Rectal smooth muscle tissue (tissue), 1 donor: ENCODE data around the gene RPL11.
"Not testable (repeated sequence)": the region's sequence is repeated elsewhere in the genome, so short reads cannot be mapped to it uniquely, and the experiment has no call there.

ENCODE experiments used
- H3K27ac ChIP-seq: one replicate; pipeline ENCODE4 v1.7.0; 2013; ENCODE audit warnings: low read depth, low read length, inconsistent platforms
- H3K27me3 ChIP-seq: one replicate; pipeline ENCODE4 v1.7.0; 2013; ENCODE audit warnings: low read length; ENCODE audit not compliant: control insufficient read depth, insufficient read depth
- H3K36me3 ChIP-seq: one replicate; pipeline ENCODE4 v1.7.0; 2013; ENCODE audit warnings: low read length; ENCODE audit not compliant: control insufficient read depth, insufficient read depth
- H3K4me1 ChIP-seq: one replicate; pipeline ENCODE4 v1.7.0; 2013; ENCODE audit warnings: low read length; ENCODE audit not compliant: control insufficient read depth, insufficient read depth
- H3K4me3 ChIP-seq: one replicate; pipeline ENCODE4 v1.7.0; 2013; ENCODE audit warnings: low read length
- H3K9ac ChIP-seq: one replicate; pipeline ENCODE4 v1.7.0; 2013; ENCODE audit warnings: low read length

RPL11 gene

GRCh38 chr1:23661887-23662286 is 29.7 kb upstream of the RPL11 start:
- Histone ChIP-seq H3K4me1 (no peaks in the 10 kb centered on the region), H3K36me3 (no peaks in the 10 kb centered on the region), H3K27ac (no peak overlapping the region), H3K9ac (no peak overlapping the region), H3K27me3 (no peaks in the 10 kb centered on the region), H3K4me3 (no peak overlapping the region)

GRCh38 chr1:23664837-23665795 is 26.5 kb upstream of the RPL11 start:
- no peaks in the 10 kb centered on the region for H3K36me3 ChIP-seq
- no peak overlapping the region for H3K27ac ChIP-seq
- H3K4me3 ChIP-seq = no peak overlapping the region
- no peaks in the 10 kb centered on the region for H3K27me3 ChIP-seq
- H3K9ac ChIP-seq = no peak overlapping the region
- no peaks in the 10 kb centered on the region for H3K4me1 ChIP-seq

GRCh38 chr1:23667411-23667810 is 24.2 kb upstream of the RPL11 start:
- no peak overlapping the region for H3K4me3 ChIP-seq
- H3K27me3 ChIP-seq = no peaks in the 10 kb centered on the region
- no peak overlapping the region for H3K27ac ChIP-seq
- no peak overlapping the region for H3K9ac ChIP-seq
- H3K4me1 ChIP-seq = no peaks in the 10 kb centered on the region
- no peaks in the 10 kb centered on the region for H3K36me3 ChIP-seq

- no peak overlapping the region for H3K9ac ChIP-seq
- H3K36me3 ChIP-seq = no peaks in the 10 kb centered on the region
- H3K27me3 ChIP-seq = no peaks in the 10 kb centered on the region
- H3K27ac ChIP-seq = no peak overlapping the region
- no peaks in the 10 kb centered on the region for H3K4me1 ChIP-seq
- no peak overlapping the region for H3K4me3 ChIP-seq
Measured at GRCh38 chr1:23670709-23671108, 20.9 kb upstream of the RPL11 start.

GRCh38 chr1:23673086-23673813 is 18.4 kb upstream of the RPL11 start:
- Histone ChIP-seq H3K27me3 (no peaks in the 10 kb centered on the region), H3K4me3 (no peak overlapping the region), H3K36me3 (no peaks in the 10 kb centered on the region), H3K4me1 (no peaks in the 10 kb centered on the region), H3K27ac (no peak overlapping the region), H3K9ac (no peak overlapping the region)

- no peak overlapping the region for H3K27ac ChIP-seq
- H3K27me3 ChIP-seq = no peaks in the 10 kb centered on the region
- no peak overlapping the region for H3K4me3 ChIP-seq
Measured at GRCh38 chr1:23679815-23680214, 11.8 kb upstream of the RPL11 start.

GRCh38 chr1:23682946-23683345 is 8.7 kb upstream of the RPL11 start:
- H3K36me3 ChIP-seq = no peaks in the 10 kb centered on the region
- H3K4me3 ChIP-seq = no peak overlapping the region
- H3K27me3 ChIP-seq = no peaks in the 10 kb centered on the region
- no peak overlapping the region for H3K27ac ChIP-seq
- H3K4me1 ChIP-seq = no peaks in the 10 kb centered on the region
- H3K9ac ChIP-seq = no peak overlapping the region

More at GRCh38 chr1:23679815-23680214, 11.8 kb upstream of the RPL11 start:
- no peaks in the 10 kb centered on the region for H3K4me1 ChIP-seq
- no peak overlapping the region for H3K9ac ChIP-seq
- no peaks in the 10 kb centered on the region for H3K36me3 ChIP-seq

- Histone ChIP-seq H3K4me1 (no peaks in the 10 kb centered on the region), H3K4me3 (no peak overlapping the region), H3K36me3 (no peaks in the 10 kb centered on the region), H3K27ac (no peak overlapping the region), H3K9ac (no peak overlapping the region), H3K27me3 (no peaks in the 10 kb centered on the region)
Measured at GRCh38 chr1:23684415-23684814, 7.2 kb upstream of the RPL11 start.

- H3K4me1 ChIP-seq, H3K36me3 ChIP-seq, H3K4me3 ChIP-seq, H3K27me3 ChIP-seq, H3K9ac ChIP-seq, H3K27ac ChIP-seq: not testable (repeated sequence)
Measured at GRCh38 chr1:23685197-23685596, 6.4 kb upstream of the RPL11 start.

- H3K4me3 ChIP-seq, H3K27me3 ChIP-seq, H3K9ac ChIP-seq, H3K36me3 ChIP-seq, H3K4me1 ChIP-seq, H3K27ac ChIP-seq: not testable (repeated sequence)
Measured at GRCh38 chr1:23687680-23688079, 3.9 kb upstream of the RPL11 start.

GRCh38 chr1:23688281-23688680 is 3.3 kb upstream of the RPL11 start:
- not testable (repeated sequence) for H3K9ac ChIP-seq, H3K27ac ChIP-seq, H3K4me3 ChIP-seq, H3K36me3 ChIP-seq, H3K27me3 ChIP-seq, H3K4me1 ChIP-seq

- Histone ChIP-seq H3K27me3 (no peaks in the 10 kb centered on the region), H3K27ac (peak overlapping the region; percentile 61), H3K4me3 (peak overlapping the region; percentile 69), H3K9ac (peak overlapping the region; percentile 39), H3K4me1 (peaks cover 10% of the 10 kb centered on the region), H3K36me3 (peaks cover 28% of the 10 kb centered on the region)
Measured at GRCh38 chr1:23692308-23692871, 784 bp downstream of the RPL11 start.
